NB4 (cell line): ENCODE measurements around the gene XYLT1.

Experiments
- CTCF ChIP-seq: IDR thresholded peaks from one replicate; pipeline ENCODE4 v1.5.1; 2012; ENCODE audit warnings: low read depth, low read length
- POLR2A ChIP-seq: IDR thresholded peaks from 2 replicates; pipeline ENCODE4 v1.6.1; 2011; ENCODE audit warnings: mild to moderate bottlenecking; ENCODE audit not compliant: insufficient read length; ENCODE audit errors: extremely low read depth

DNA sequence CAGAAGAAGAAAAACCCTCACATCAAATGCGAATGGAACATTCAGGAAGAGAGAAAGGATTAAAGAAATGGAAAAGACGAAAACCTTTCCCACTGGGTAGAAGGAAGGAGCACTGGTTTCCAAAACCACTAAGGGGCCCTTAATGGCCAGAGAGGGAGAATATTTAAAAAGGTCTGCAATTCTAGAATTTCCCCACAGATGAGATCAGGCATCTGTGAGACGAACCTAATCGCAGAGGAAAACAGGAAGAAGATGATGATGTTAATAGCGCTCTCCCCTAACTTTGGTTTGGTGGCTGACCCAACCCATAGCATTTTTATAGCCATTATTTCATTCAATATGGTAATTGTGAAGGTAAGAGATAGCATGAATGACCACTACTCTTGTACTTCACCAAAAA lies 32.8 kb downstream of the XYLT1 start:
- TF ChIP-seq CTCF = no peak
- TF ChIP-seq POLR2A = no peak
